SK-N-SH (cell line): Measurements from ENCODE around the gene IGFBPL1. TPM values are rescaled to one million over a fixed set of nuclear protein-coding genes. Genes with fewer than 3 reads are reported as not detected.

ENCODE experiments used
- CTCF ChIA-PET: fragments of 300-600, 350-600 bp; formaldehyde crosslinking; extraction: SDS; loops from one replicate; lab custom pipeline; 2021; lab: Yijun Ruan, JAX
- POLR2A ChIA-PET: fragments of 350-600 bp; sonication (Branson Sonifier 250); formaldehyde crosslinking; extraction: SDS; loops from one replicate; lab custom pipeline; 2020; ENCODE audit warnings: antibody characterized with exemption, inconsistent platforms; lab: Yijun Ruan, JAX
- DNase-seq: peaks from one replicate; pipeline ENCODE4 v3.0.0; 2012
- H2AFZ ChIP-seq: fragments of 200-600 bp; sonication (generic); 2 replicates; pipeline ENCODE4 v1.8.1; 2016; ENCODE audit warnings: antibody characterized with exemption, mild to moderate bottlenecking, low read depth
- H3F3A ChIP-seq: fragments of 200-600 bp; sonication (generic); replicated peaks from 2 replicates; pipeline ENCODE3; 2016; ENCODE audit warnings: antibody characterized with exemption, mild to moderate bottlenecking; ENCODE audit not compliant: insufficient read depth
- H3K27ac ChIP-seq, 2 experiments: fragments of 200-500 bp in 1 of 2; fragments of 200-600 bp in 1 of 2; sonication (Bioruptor generic) in 1 of 2; sonication (generic), shearing (Covaris generic) in 1 of 2; 2 replicates each; pipeline versions ENCODE4 v1.5.1 to v1.6.1; 2014 to 2016; ENCODE audit warnings: low read depth in 2 of 2, inconsistent platforms in 1 of 2, low read length in 1 of 2, mild to moderate bottlenecking in 1 of 2, mixed read lengths in 1 of 2
- H3K27me3 ChIP-seq: fragments of 200-600 bp; sonication (generic), shearing (Covaris generic); 2 replicates; pipeline ENCODE4 v1.6.1; 2016; ENCODE audit warnings: mixed run types; ENCODE audit not compliant: insufficient read depth
- H3K36me3 ChIP-seq, 2 experiments: fragments of 200-500 bp in 1 of 2; fragments of 200-600 bp in 1 of 2; sonication (Bioruptor generic) in 1 of 2; sonication (generic) in 1 of 2; replicated peaks in 1 of 2; 2 replicates each; pipeline versions ENCODE3 to v1.5.1; 2014 to 2016; ENCODE audit warnings: low read length in 1 of 2, mild to moderate bottlenecking in 1 of 2; ENCODE audit not compliant: insufficient read depth in 2 of 2, control insufficient read depth in 1 of 2
- H3K4me1 ChIP-seq, 2 experiments: fragments of 200-500 bp in 1 of 2; fragments of 200-600 bp in 1 of 2; sonication (Bioruptor generic) in 1 of 2; sonication (generic), shearing (Covaris generic) in 1 of 2; 2 replicates each; pipeline versions ENCODE4 v1.5.1 to v1.6.1; 2014 to 2016; ENCODE audit warnings: low read depth in 1 of 2, low read length in 1 of 2, mixed run types in 1 of 2; ENCODE audit not compliant: insufficient read depth in 2 of 2, control insufficient read depth in 1 of 2
- H3K4me2 ChIP-seq: fragments of 200-600 bp; sonication (generic), shearing (Covaris generic); 2 replicates; pipeline ENCODE4 v1.6.1; 2017; ENCODE audit warnings: mixed run types
- H3K4me3 ChIP-seq, 2 experiments: fragments of 200-500 bp in 1 of 2; fragments of 200-600 bp in 1 of 2; sonication (Bioruptor generic) in 1 of 2; sonication (generic), shearing (Covaris generic) in 1 of 2; 2 replicates each; pipeline versions ENCODE4 v1.5.1 to v1.8.1; 2014 to 2016; ENCODE audit warnings: low read depth in 2 of 2, inconsistent platforms in 1 of 2, low read length in 1 of 2, mild to moderate bottlenecking in 1 of 2, mixed read lengths in 1 of 2, moderate library complexity in 1 of 2
- H3K79me2 ChIP-seq: fragments of 200-600 bp; sonication (generic); 2 replicates; pipeline ENCODE4 v1.8.1; 2017; ENCODE audit warnings: mild to moderate bottlenecking; ENCODE audit not compliant: insufficient read depth
- H3K9ac ChIP-seq: fragments of 200-600 bp; sonication (generic); 2 replicates; pipeline ENCODE4 v1.6.1; 2017; ENCODE audit warnings: mixed run types
- H3K9me2 ChIP-seq: fragments of 200-600 bp; sonication (generic); 2 replicates; pipeline ENCODE4 v1.6.1; 2017; ENCODE audit warnings: mixed run types
- H3K9me3 ChIP-seq: fragments of 200-600 bp; sonication (generic); 2 replicates; pipeline ENCODE4 v1.6.1; 2017; ENCODE audit warnings: mixed run types, mild to moderate bottlenecking, moderate library complexity
- H4K20me1 ChIP-seq: fragments of 200-600 bp; sonication (generic); 2 replicates; pipeline ENCODE4 v1.6.1; 2017; ENCODE audit warnings: mild to moderate bottlenecking, mixed run types; ENCODE audit not compliant: insufficient read depth
- CHD2 ChIP-seq: fragments of 150-350 bp; IDR thresholded peaks from 2 replicates; pipeline ENCODE4 v1.6.1; 2018; ENCODE audit warnings: low read length; ENCODE audit not compliant: partially characterized antibody
- CTCF ChIP-seq: fragments of 200-600 bp; sonication (generic); IDR thresholded peaks from 2 replicates; pipeline ENCODE4 v1.6.1; 2017; ENCODE audit warnings: antibody characterized with exemption, mild to moderate bottlenecking, moderate library complexity
- ELF1 ChIP-seq: IDR thresholded peaks from 2 replicates; pipeline ENCODE4 v1.4.0; 2012
- FOSL2 ChIP-seq: IDR thresholded peaks from 2 replicates; pipeline ENCODE4 v1.4.0; 2012; ENCODE audit warnings: low read depth, mild to moderate bottlenecking, moderate library complexity, borderline replicate concordance
- FOXJ3 ChIP-seq: sonication (generic); formaldehyde crosslinking; IDR thresholded peaks from 2 replicates; pipeline ENCODE4 v1.5.1; 2020; ENCODE audit warnings: mild to moderate bottlenecking, missing genetic modification reagents
- JUND ChIP-seq: IDR thresholded peaks from 2 replicates; pipeline ENCODE4 v1.4.0; 2012
- MEF2A ChIP-seq: IDR thresholded peaks from 2 replicates; pipeline ENCODE4 v1.4.0; 2012; ENCODE audit warnings: low read depth, borderline replicate concordance
- REST ChIP-seq: IDR thresholded peaks from 2 replicates; pipeline ENCODE4 v1.6.1; 2012; ENCODE audit warnings: mild to moderate bottlenecking, low read depth, low read length, moderate library complexity
- RFX5 ChIP-seq: IDR thresholded peaks from 2 replicates; pipeline ENCODE4 v1.6.1; 2012; ENCODE audit warnings: mild to moderate bottlenecking, improper control_type of control experiment, low read length
- ZBTB33 ChIP-seq: IDR thresholded peaks from 2 replicates; pipeline ENCODE4 v1.4.0; 2012; ENCODE audit warnings: low read depth, borderline replicate concordance
- WGBS: methylation state at CpG from one replicate; pipeline ENCODE4 v1.1.6; 2017; ENCODE audit warnings: low lambda C conversion rate; 5-methylcytosine and 5-hydroxymethylcytosine counted together
- polyA plus RNA-seq, 3 experiments: library from polyadenylated mRNA; depleted of rRNA; stranded (reverse); fragments of >200 nt; gene quantifications; 2 replicates each; pipeline ENCODE4 v1.2.3, GENCODE V29; 2012

Gene IGFBPL1
- polyA plus RNA-seq, 1 of the 3 experiments (the other 2 are of a cell fraction) = 0.41 TPM

GRCh38 chr9:38382141-38382540 lies 42.1 kb downstream of the IGFBPL1 start:
- Histone ChIP-seq H4K20me1 (no peaks in the 10 kb centered on the region), H3K36me3 (no peaks in the 10 kb centered on the region), H3K4me3 (no peak overlapping the region), H3K9me3 (no peaks in the 10 kb centered on the region), H3K9me2 (no peaks in the 10 kb centered on the region), H3F3A (no peaks in the 10 kb centered on the region), H3K27ac (no peak overlapping the region), H3K4me1 (no peaks in the 10 kb centered on the region; a peak in 1 of 4 replicates), H3K9ac (no peak overlapping the region), H3K27me3 (no peaks in the 10 kb centered on the region), H2AFZ (no peak overlapping the region), H3K79me2 (no peaks in the 10 kb centered on the region), H3K4me2 (no peak overlapping the region)
- DNase-seq = no peak
- TF ChIP-seq FOXJ3 (CRISPR knock-in tag) (no peak), ELF1 (no peak), FOSL2 (no peak), JUND (no peak), MEF2A (no peak), CTCF (no peak), ZBTB33 (no peak), CHD2 (no peak), REST (no peak), RFX5 (no peak)
- POLR2A ChIA-PET = no interaction called here
- WGBS = 70% methylated on average over 6 of the region's 8 CpGs
- CTCF ChIA-PET = interaction anchor here (1.0 to 1.4 kb wide), 2 partner anchors 11 to 18 kb away, joined by 3 to 4 read pairs; no protein-coding TSS in a partner anchor
